ENCODE results near the gene CDHR5. TPM values are rescaled to one million over a fixed set of nuclear protein-coding genes. Genes with fewer than 3 reads are reported as not detected.

Gene CDHR5
- polyA plus RNA-seq, 1 experiment = not detected

- H3K4me3 ChIP-seq (ENCODE audit: low read depth, low read length) = no peak overlapping the region
- no peaks in the 10 kb centered on the region for H3K27me3 ChIP-seq (ENCODE audit: control insufficient read depth, insufficient read depth, low read length)
- CTCF ChIA-PET = no interaction called here
- no peak for DNase-seq (ENCODE audit: low read depth)
- POLR2A ChIA-PET = no interaction called here
- H3K36me3 ChIP-seq (ENCODE audit: control insufficient read depth, insufficient read depth, low read length) = peaks cover 61% of the 10 kb centered on the region
- TF ChIP-seq CTCF (IDR thresholded peaks at IDR 0.05; ENCODE audit: insufficient read depth, low read depth, low read length) = no peak
Observed at GRCh38 chr11:607971-608659, 16.6 kb downstream of the CDHR5 start.

GRCh38 chr11:607020-607780 is 17.6 kb downstream of the CDHR5 start:
- Histone ChIP-seq H3K4me3 (ENCODE audit: low read depth, low read length) (no peak overlapping the region), H3K36me3 (ENCODE audit: control insufficient read depth, insufficient read depth, low read length) (peaks cover 54% of the 10 kb centered on the region), H3K27me3 (ENCODE audit: control insufficient read depth, insufficient read depth, low read length) (no peaks in the 10 kb centered on the region)
- no peak for TF ChIP-seq CTCF (IDR thresholded peaks at IDR 0.05; ENCODE audit: insufficient read depth, low read depth, low read length)
- DNase-seq (ENCODE audit: low read depth) = no peak
- CTCF ChIA-PET = no interaction called here
- POLR2A ChIA-PET = no interaction called here

GRCh38 chr11:606245-606644 is 18.5 kb downstream of the CDHR5 start:
- Histone ChIP-seq H3K36me3 (ENCODE audit: control insufficient read depth, insufficient read depth, low read length) (peaks cover 57% of the 10 kb centered on the region), H3K27me3 (ENCODE audit: control insufficient read depth, insufficient read depth, low read length) (no peaks in the 10 kb centered on the region), H3K4me3 (ENCODE audit: low read depth, low read length) (no peak overlapping the region)
- POLR2A ChIA-PET = interaction anchor here (0.6 kb wide), 1 partner anchor 30 kb away, joined by 3 read pairs; the partner anchor contains the start of gene PHRF1
- no peak for TF ChIP-seq CTCF (IDR thresholded peaks at IDR 0.05; ENCODE audit: insufficient read depth, low read depth, low read length)
- DNase-seq (ENCODE audit: low read depth) = no peak
- CTCF ChIA-PET = no interaction called here

- peaks cover 50% of the 10 kb centered on the region for H3K36me3 ChIP-seq (ENCODE audit: control insufficient read depth, insufficient read depth, low read length)
- DNase-seq (ENCODE audit: low read depth) = no peak
- POLR2A ChIA-PET = no interaction called here
- no peaks in the 10 kb centered on the region for H3K27me3 ChIP-seq (ENCODE audit: control insufficient read depth, insufficient read depth, low read length)
- no peak for TF ChIP-seq CTCF (IDR thresholded peaks at IDR 0.05; ENCODE audit: insufficient read depth, low read depth, low read length)
- no peak overlapping the region for H3K4me3 ChIP-seq (ENCODE audit: low read depth, low read length)
- CTCF ChIA-PET = no interaction called here
Observed at GRCh38 chr11:605286-606129, 19.2 kb downstream of the CDHR5 start.

GRCh38 chr11:603154-603553 is 21.6 kb downstream of the CDHR5 start:
- no peak for TF ChIP-seq CTCF (IDR thresholded peaks at IDR 0.05; ENCODE audit: insufficient read depth, low read depth, low read length)
- POLR2A ChIA-PET = no interaction called here
- Histone ChIP-seq H3K4me3 (ENCODE audit: low read depth, low read length) (no peak overlapping the region), H3K27me3 (ENCODE audit: control insufficient read depth, insufficient read depth, low read length) (no peaks in the 10 kb centered on the region), H3K36me3 (ENCODE audit: control insufficient read depth, insufficient read depth, low read length) (peaks cover 45% of the 10 kb centered on the region)
- CTCF ChIA-PET = interaction anchor here (0.9 to 2.1 kb wide), 2 partner anchors 9 kb away, joined by 5 to 6 read pairs; no protein-coding TSS in a partner anchor
- no peak for DNase-seq (ENCODE audit: low read depth)
